A673 (cell line): ENCODE data around the gene SNORC. TPM values are rescaled to one million over a fixed set of nuclear protein-coding genes. Genes with fewer than 3 reads are reported as not detected.

ENCODE experiments used
- BruUV-seq: library from RNA; stranded (reverse); fragments of 400-500 nt; replicated peaks from 2 replicates; lab custom pipeline; 2021; lab: Mats Ljungman, UMichigan
- CTCF ChIA-PET: fragments of 300-600 bp; sonication (Branson Sonifier 250); formaldehyde crosslinking; loops from one replicate; lab custom pipeline; 2022; ENCODE audit warnings: antibody characterized with exemption; lab: Charles Lee
- POLR2A ChIA-PET: fragments of 300-600 bp; sonication (Branson Sonifier 250); formaldehyde crosslinking; loops from one replicate; lab custom pipeline; 2022; ENCODE audit warnings: antibody characterized with exemption; ENCODE audit not compliant: low non-redundant PET; lab: Charles Lee
- DNase-seq: peaks from one replicate; pipeline ENCODE4 v3.0.0-alpha.2; 2015; ENCODE audit warnings: low spot score
- H3K27ac ChIP-seq: fragments of 200-600 bp; sonication (generic); 2 replicates; pipeline ENCODE4 v1.5.1; 2016; ENCODE audit warnings: mixed run types, low read depth, mild to moderate bottlenecking, mixed read lengths, antibody characterized with exemption, low read length; ENCODE audit not compliant: poor library complexity, severe bottlenecking
- H3K27me3 ChIP-seq: fragments of 200-600 bp; sonication (generic); replicated peaks from 2 replicates; pipeline ENCODE4 v1.6.1; 2017; ENCODE audit warnings: mixed run types, low read depth, mild to moderate bottlenecking, mixed read lengths, antibody characterized with exemption, low read length; ENCODE audit not compliant: insufficient read depth, poor library complexity
- H3K36me3 ChIP-seq: fragments of 200-600 bp; sonication (generic); 2 replicates; pipeline ENCODE4 v1.6.1; 2016; ENCODE audit warnings: mixed run types, mild to moderate bottlenecking, mixed read lengths, antibody characterized with exemption, low read length; ENCODE audit not compliant: insufficient read depth, poor library complexity, severe bottlenecking
- H3K4me1 ChIP-seq: fragments of 200-600 bp; sonication (generic); 2 replicates; pipeline ENCODE4 v1.6.1; 2017; ENCODE audit warnings: mixed run types, mild to moderate bottlenecking, mixed read lengths, antibody characterized with exemption, low read length; ENCODE audit not compliant: insufficient read depth, poor library complexity, severe bottlenecking
- H3K4me3 ChIP-seq: fragments of 200-600 bp; sonication (generic); 2 replicates; pipeline ENCODE4 v1.5.1; 2016; ENCODE audit warnings: low read depth, mixed run types, mild to moderate bottlenecking, mixed read lengths, low read length; ENCODE audit not compliant: poor library complexity, severe bottlenecking
- H3K9me3 ChIP-seq: fragments of 200-600 bp; sonication (generic); 2 replicates; pipeline ENCODE4 v1.6.1; 2016; ENCODE audit warnings: mixed run types, low read depth, mild to moderate bottlenecking, mixed read lengths, antibody characterized with exemption, low read length; ENCODE audit not compliant: poor library complexity, severe bottlenecking
- CTCF ChIP-seq: fragments of 300-800, 200-600 bp; sonication (generic); conservative IDR thresholded peaks from 2 replicates; pipeline ENCODE4 v1.5.1; 2017; ENCODE audit warnings: low read depth, mild to moderate bottlenecking, antibody characterized with exemption, low read length, moderate library complexity, mixed read lengths
- EZH2 ChIP-seq: fragments of 200-600 bp; sonication (generic); IDR thresholded peaks from 2 replicates; pipeline ENCODE4 v1.6.1; 2017; ENCODE audit warnings: borderline replicate concordance, low read depth, mild to moderate bottlenecking, mixed read lengths, antibody characterized with exemption, low read length; ENCODE audit not compliant: poor library complexity, severe bottlenecking
- intact Hi-C: fragments of 100-400 bp; cut with micrococcal nuclease; formaldehyde crosslinking; loops from one replicate; pipeline ENCODE4 v1.10.0; 2022; ENCODE audit not compliant: unreplicated experiment
- total RNA-seq: library from RNA; stranded (reverse); gene quantifications from 2 replicates; pipeline ENCODE4 v1.2.3, GENCODE V29; 2021

Gene SNORC
- total RNA-seq, 1 experiment from 2014 or later = 4.6 TPM

DNA sequence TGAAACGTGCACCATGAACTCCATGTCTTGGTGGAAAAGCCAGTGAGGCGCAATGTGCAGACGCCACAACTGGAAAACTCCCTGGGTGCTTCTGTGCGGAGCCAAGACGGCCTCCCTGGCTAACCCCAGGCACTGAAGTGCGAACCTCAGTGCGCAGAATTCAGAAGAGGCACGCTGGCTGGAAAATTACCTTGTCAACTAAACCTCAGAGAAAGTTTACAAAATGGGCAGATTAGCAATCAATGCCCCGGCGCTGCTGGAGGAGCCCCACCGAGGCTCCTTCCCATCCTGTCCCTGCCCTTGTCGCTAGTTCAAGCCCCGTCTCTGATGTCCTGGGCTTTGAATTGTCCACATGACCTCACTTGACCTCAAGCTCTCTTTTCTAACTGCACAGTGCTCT, 22.2 kb downstream of the SNORC start:
- CTCF ChIA-PET = no interaction called here
- POLR2A ChIA-PET = no interaction called here

GRCh38 chr2:232892843-232893242, 22.8 kb downstream of the SNORC start:
- Histone ChIP-seq H3K4me1 (no peaks in the 10 kb centered on the region), H3K27me3 (no peaks in the 10 kb centered on the region), H3K27ac (no peak overlapping the region), H3K4me3 (no peak overlapping the region), H3K36me3 (no peaks in the 10 kb centered on the region), H3K9me3 (no peaks in the 10 kb centered on the region)
- no peak for DNase-seq
- intact Hi-C loops = no loop called here
- POLR2A ChIA-PET = no interaction called here
- CTCF ChIA-PET = no interaction called here
- no peak for TF ChIP-seq EZH2
- no peak for TF ChIP-seq CTCF
- BruUV-seq = no TSS peak

More for the DNA sequence above, 22.2 kb downstream of the SNORC start:
- Histone ChIP-seq H3K4me1 (no peaks in the 10 kb centered on the region), H3K9me3 (no peaks in the 10 kb centered on the region), H3K36me3 (no peaks in the 10 kb centered on the region), H3K4me3 (no peak overlapping the region), H3K27me3 (no peaks in the 10 kb centered on the region), H3K27ac (no peak overlapping the region)
- DNase-seq = no peak
- intact Hi-C loops = no loop called here
- no peak for TF ChIP-seq EZH2
- no peak for TF ChIP-seq CTCF
- no TSS peak for BruUV-seq

- H3K9me3 ChIP-seq = no peaks in the 10 kb centered on the region
- CTCF ChIA-PET = no interaction called here
- no peak overlapping the region for H3K4me3 ChIP-seq
- TF ChIP-seq EZH2 = no peak
- TF ChIP-seq CTCF = no peak
- intact Hi-C loops = no loop called here
- no peak overlapping the region for H3K27ac ChIP-seq
- H3K27me3 ChIP-seq = no peaks in the 10 kb centered on the region
- POLR2A ChIA-PET = no interaction called here
- no peaks in the 10 kb centered on the region for H3K4me1 ChIP-seq
- no peaks in the 10 kb centered on the region for H3K36me3 ChIP-seq
- DNase-seq = no peak
- no TSS peak for BruUV-seq
These were observed 23.8 kb downstream of the SNORC start for GRCh38 chr2:232893834-232894233.
